Measurements from ENCODE around the gene FTSJ3.

- TF ChIP-seq CTCF (IDR thresholded peaks at IDR 0.05) (no peak), POLR2A (IDR thresholded peaks at IDR 0.05) (no peak)
Measured at GRCh38 chr17:63845509-63845908, 18.0 kb upstream of the FTSJ3 start.
